ENCODE results near the gene C3orf22.

DNA sequence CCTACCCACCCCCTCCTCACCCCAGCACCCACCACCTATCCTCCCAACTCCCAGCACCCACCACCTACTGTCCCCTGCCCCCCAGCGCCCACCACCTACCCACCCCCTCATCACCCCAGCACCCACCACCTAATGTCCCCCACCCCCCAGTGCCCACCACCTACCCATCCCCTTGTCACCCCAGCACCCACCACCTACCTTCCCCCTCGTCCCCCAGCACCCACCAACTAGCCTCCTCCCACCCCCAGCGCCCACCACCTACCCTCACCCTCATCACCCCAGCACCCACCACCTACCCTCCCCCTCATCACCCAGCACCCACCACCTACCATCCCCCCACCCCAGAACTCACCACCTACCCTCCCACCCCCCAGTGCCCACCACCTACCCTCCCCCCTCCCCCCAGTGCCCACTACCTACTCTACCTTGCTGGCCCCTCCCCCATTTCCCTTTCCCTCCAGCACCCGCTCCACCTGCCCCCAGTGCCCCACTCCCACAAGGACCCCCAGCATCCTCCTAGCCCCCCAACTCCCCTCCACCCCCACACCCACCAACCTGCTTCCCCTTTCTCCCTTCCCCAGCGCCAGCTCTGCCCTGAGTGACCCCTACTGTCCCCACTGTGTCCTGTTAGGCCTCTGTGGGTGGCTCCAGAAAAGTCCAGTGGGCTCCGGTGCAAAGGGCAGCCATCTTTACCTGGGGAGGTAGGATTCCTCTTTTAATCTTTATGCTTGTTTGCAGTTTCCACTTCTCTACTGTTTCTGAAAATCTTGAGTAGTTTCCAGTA is 42.4 kb downstream of the C3orf22 start:
- TF ChIP-seq, protein P1, sequence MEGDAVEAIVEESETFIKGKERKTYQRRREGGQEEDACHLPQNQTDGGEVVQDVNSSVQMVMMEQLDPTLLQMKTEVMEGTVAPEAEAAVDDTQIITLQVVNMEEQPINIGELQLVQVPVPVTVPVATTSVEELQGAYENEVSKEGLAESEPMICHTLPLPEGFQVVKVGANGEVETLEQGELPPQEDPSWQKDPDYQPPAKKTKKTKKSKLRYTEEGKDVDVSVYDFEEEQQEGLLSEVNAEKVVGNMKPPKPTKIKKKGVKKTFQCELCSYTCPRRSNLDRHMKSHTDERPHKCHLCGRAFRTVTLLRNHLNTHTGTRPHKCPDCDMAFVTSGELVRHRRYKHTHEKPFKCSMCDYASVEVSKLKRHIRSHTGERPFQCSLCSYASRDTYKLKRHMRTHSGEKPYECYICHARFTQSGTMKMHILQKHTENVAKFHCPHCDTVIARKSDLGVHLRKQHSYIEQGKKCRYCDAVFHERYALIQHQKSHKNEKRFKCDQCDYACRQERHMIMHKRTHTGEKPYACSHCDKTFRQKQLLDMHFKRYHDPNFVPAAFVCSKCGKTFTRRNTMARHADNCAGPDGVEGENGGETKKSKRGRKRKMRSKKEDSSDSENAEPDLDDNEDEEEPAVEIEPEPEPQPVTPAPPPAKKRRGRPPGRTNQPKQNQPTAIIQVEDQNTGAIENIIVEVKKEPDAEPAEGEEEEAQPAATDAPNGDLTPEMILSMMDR (conservative IDR thresholded peaks at IDR 0.05): no peak
- TF ChIP-seq EZH2 (IDR thresholded peaks at IDR 0.05; ENCODE audit: low read depth): no peak
